ENCODE results near the gene MAP4K3. TPM values are rescaled to one million over a fixed set of nuclear protein-coding genes. Genes with fewer than 3 reads are reported as not detected.

MAP4K3 gene
- total RNA-seq, 4 donors from 2014 or later, result 60.6 to 86.6 (median 75.6) TPM

GRCh38 chr2:39216346-39217191, 220.5 kb downstream of the MAP4K3 start:
- Histone ChIP-seq H3K9me3 (no peaks in the 10 kb centered on the region), H3K4me3 (replicated peaks in 1 of 3) (no peak overlapping the region), H3K27ac (no peak overlapping the region), H3K4me1 (no peaks in the 10 kb centered on the region), H3K27me3 (no peaks in the 10 kb centered on the region), H3K36me3 (no peaks in the 10 kb centered on the region)
- DNase-seq, result no peak
- intact Hi-C loops (cut with DNase I), result no loop called here
- WGBS, 2 donors, result 74 to 75% methylated on average over 12 of the region's 12 CpGs
- no peak for TF ChIP-seq CTCF (IDR thresholded peaks at IDR 0.05)
- no peak for TF ChIP-seq POLR2A (IDR thresholded peaks at IDR 0.05)

GRCh38 chr2:39215545-39215944, 221.5 kb downstream of the MAP4K3 start:
- 84 to 90% methylated on average over 2 of the region's 2 CpGs for whole genome bisulfite sequencing, 2 donors
- H3K27ac ChIP-seq, result no peak overlapping the region
- H3K27me3 ChIP-seq, result no peaks in the 10 kb centered on the region
- no peaks in the 10 kb centered on the region for H3K9me3 ChIP-seq
- no peak for DNase-seq
- H3K4me3 ChIP-seq (replicated peaks in 1 of 3), result no peak overlapping the region
- no peaks in the 10 kb centered on the region for H3K36me3 ChIP-seq
- intact Hi-C loops (cut with DNase I), result no loop called here
- no peaks in the 10 kb centered on the region for H3K4me1 ChIP-seq
- no peak for TF ChIP-seq POLR2A (IDR thresholded peaks at IDR 0.05)
- TF ChIP-seq CTCF (IDR thresholded peaks at IDR 0.05), result no peak

- no peaks in the 10 kb centered on the region for H3K9me3 ChIP-seq
- H3K4me3 ChIP-seq (replicated peaks in 1 of 3), result no peak overlapping the region
- H3K27ac ChIP-seq, result no peak overlapping the region
- TF ChIP-seq CTCF (IDR thresholded peaks at IDR 0.05) (no peak), POLR2A (IDR thresholded peaks at IDR 0.05) (no peak)
- intact Hi-C loops (cut with DNase I), result no loop called here
- no peaks in the 10 kb centered on the region for H3K27me3 ChIP-seq
- no peaks in the 10 kb centered on the region for H3K36me3 ChIP-seq
- no peak for DNase-seq
- 94 to 97% methylated on average over 1 of the region's 1 CpG for WGBS, 2 donors
- H3K4me1 ChIP-seq, result no peaks in the 10 kb centered on the region
Observed at GRCh38 chr2:39213015-39213414, 224.1 kb downstream of the MAP4K3 start.

GRCh38 chr2:39210846-39211245, 226.2 kb downstream of the MAP4K3 start:
- H3K27ac ChIP-seq, result no peak overlapping the region
- H3K9me3 ChIP-seq, result no peaks in the 10 kb centered on the region
- no peaks in the 10 kb centered on the region for H3K4me1 ChIP-seq
- 91 to 94% methylated on average over 1 of the region's 1 CpG for WGBS, 2 donors
- H3K36me3 ChIP-seq, result no peaks in the 10 kb centered on the region
- H3K27me3 ChIP-seq, result no peaks in the 10 kb centered on the region
- no peak for DNase-seq
- H3K4me3 ChIP-seq (replicated peaks in 1 of 3), result no peak overlapping the region
- intact Hi-C loops (cut with DNase I), result no loop called here
- no peak for TF ChIP-seq CTCF (IDR thresholded peaks at IDR 0.05)
- TF ChIP-seq POLR2A (IDR thresholded peaks at IDR 0.05), result no peak

GRCh38 chr2:39203382-39203781, 233.7 kb downstream of the MAP4K3 start:
- no peak overlapping the region for H3K4me3 ChIP-seq (replicated peaks in 1 of 3)
- no peak overlapping the region for H3K27ac ChIP-seq
- intact Hi-C loops (cut with DNase I), result no loop called here
- WGBS, 2 donors, result 95% methylated on average over 5 to 6 of the region's 6 CpGs
- no peak for TF ChIP-seq CTCF (IDR thresholded peaks at IDR 0.05)
- no peak for TF ChIP-seq POLR2A (IDR thresholded peaks at IDR 0.05)
- no peaks in the 10 kb centered on the region for H3K9me3 ChIP-seq
- H3K4me1 ChIP-seq, result no peaks in the 10 kb centered on the region
- H3K36me3 ChIP-seq, result no peaks in the 10 kb centered on the region
- no peaks in the 10 kb centered on the region for H3K27me3 ChIP-seq
- DNase-seq, result no peak

Measured in thyroid gland (tissue), 4 donors.